SK-N-MC (cell line): Measurements from ENCODE around the gene SLC6A7.

Source experiments
- EZH2 ChIP-seq: fragments of 200-600 bp; sonication (generic); IDR thresholded peaks from one replicate; pipeline ENCODE4 v1.6.1; 2017; ENCODE audit warnings: antibody characterized with exemption
- FOXP2 ChIP-seq: optimal IDR thresholded peaks from 2 replicates; pipeline ENCODE3; 2011; ENCODE audit warnings: mild to moderate bottlenecking, moderate library complexity; ENCODE audit not compliant: insufficient read depth; ENCODE audit errors: extremely low read length, control extremely low read depth

GRCh38 chr5:150152636-150153462 is 37.0 kb upstream of the SLC6A7 start:
- no peak for TF ChIP-seq EZH2
- TF ChIP-seq FOXP2 = no peak
